IMR-90 (cell line): ENCODE measurements around the gene WDR48.

ENCODE experiments used
- POLR2A ChIP-seq: IDR thresholded peaks from 2 replicates; pipeline ENCODE4 v1.6.1; 2012; ENCODE audit warnings: mild to moderate bottlenecking, low read depth, low read length
- RCOR1 ChIP-seq: IDR thresholded peaks from 2 replicates; pipeline ENCODE4 v1.6.1; 2012; ENCODE audit warnings: mild to moderate bottlenecking, low read length, improper control_type of control experiment; ENCODE audit not compliant: insufficient replicate concordance
- TF ChIP-seq, protein P1 (sequence below): fragments of 150-350 bp; IDR thresholded peaks from 2 replicates; pipeline ENCODE4 v1.6.1; 2016; ENCODE audit warnings: low read depth, mild to moderate bottlenecking, low read length, moderate library complexity, borderline replicate concordance
- TF ChIP-seq, protein P2 (sequence below): fragments of 150-350 bp; IDR thresholded peaks from 2 replicates; pipeline ENCODE4 v1.6.1; 2017; ENCODE audit warnings: mild to moderate bottlenecking, antibody characterized with exemption, low read length, low read depth

DNA sequence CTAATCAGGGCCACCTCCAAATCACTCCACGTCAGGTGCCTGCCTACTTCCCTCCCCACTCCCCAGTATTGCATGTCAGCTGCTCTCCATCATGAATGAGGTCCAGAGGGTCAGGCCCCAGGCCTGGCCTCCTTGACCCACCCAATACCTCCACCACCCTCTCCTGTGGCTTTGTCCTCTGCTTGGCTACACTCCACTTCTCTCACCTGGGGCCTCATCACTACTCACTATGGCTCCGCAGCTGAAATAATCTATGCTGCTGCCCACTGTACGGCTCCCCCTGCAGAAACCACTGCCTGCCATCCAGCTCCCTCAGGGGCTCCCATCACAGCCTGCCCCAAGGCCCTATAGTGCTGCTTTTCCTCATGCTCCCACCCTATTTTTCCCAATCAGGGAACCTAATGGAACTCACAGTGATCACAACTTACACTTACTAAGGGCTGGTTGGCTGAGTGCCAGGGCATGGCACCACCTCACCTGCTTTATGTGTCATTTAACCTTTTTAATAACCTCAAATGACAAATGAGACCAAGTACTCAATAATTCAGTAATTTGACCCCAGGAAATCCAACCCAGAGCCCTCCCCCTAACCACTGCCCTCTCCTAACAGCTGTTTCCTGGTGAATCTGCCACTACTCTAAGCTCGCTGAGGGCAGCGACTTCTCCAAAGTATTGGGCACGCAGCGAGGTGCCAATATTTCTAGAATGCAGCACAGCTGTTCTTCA is 53.3 kb downstream of the WDR48 start:
- TF ChIP-seq, protein P1, sequence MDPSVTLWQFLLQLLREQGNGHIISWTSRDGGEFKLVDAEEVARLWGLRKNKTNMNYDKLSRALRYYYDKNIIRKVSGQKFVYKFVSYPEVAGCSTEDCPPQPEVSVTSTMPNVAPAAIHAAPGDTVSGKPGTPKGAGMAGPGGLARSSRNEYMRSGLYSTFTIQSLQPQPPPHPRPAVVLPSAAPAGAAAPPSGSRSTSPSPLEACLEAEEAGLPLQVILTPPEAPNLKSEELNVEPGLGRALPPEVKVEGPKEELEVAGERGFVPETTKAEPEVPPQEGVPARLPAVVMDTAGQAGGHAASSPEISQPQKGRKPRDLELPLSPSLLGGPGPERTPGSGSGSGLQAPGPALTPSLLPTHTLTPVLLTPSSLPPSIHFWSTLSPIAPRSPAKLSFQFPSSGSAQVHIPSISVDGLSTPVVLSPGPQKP = no peak
- TF ChIP-seq, protein P2, sequence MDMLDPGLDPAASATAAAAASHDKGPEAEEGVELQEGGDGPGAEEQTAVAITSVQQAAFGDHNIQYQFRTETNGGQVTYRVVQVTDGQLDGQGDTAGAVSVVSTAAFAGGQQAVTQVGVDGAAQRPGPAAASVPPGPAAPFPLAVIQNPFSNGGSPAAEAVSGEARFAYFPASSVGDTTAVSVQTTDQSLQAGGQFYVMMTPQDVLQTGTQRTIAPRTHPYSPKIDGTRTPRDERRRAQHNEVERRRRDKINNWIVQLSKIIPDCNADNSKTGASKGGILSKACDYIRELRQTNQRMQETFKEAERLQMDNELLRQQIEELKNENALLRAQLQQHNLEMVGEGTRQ = no peak
- TF ChIP-seq POLR2A (no peak), RCOR1 (no peak)
